Smooth muscle cell (in vitro differentiated cells): ENCODE measurements around the gene TSC22D1. TPM values are rescaled to one million over a fixed set of nuclear protein-coding genes. Genes with fewer than 3 reads are reported as not detected.

Experiments used
- DNase-seq: peaks from one replicate; lab custom pipeline; 2025; ENCODE audit not compliant: unreplicated experiment; lab: John Stamatoyannopoulos, UW
- H2AFZ ChIP-seq: fragments of 200-600 bp; sonication (generic); 2 replicates; pipeline ENCODE4 v1.6.0; 2016; ENCODE audit warnings: antibody characterized with exemption, low read depth, mild to moderate bottlenecking
- H3F3A ChIP-seq: fragments of 200-600 bp; sonication (generic); 2 replicates; pipeline ENCODE4 v1.6.0; 2017; ENCODE audit warnings: antibody characterized with exemption, low read depth
- H3K27ac ChIP-seq: fragments of 200-600 bp; sonication (generic); 2 replicates; pipeline ENCODE4 v1.5.1; 2016; ENCODE audit warnings: low read depth, mild to moderate bottlenecking
- H3K27me3 ChIP-seq: fragments of 200-600 bp; sonication (generic); 2 replicates; pipeline ENCODE4 v1.6.1; 2016; ENCODE audit warnings: low read depth, mild to moderate bottlenecking
- H3K36me3 ChIP-seq: fragments of 200-600 bp; sonication (generic); 2 replicates; pipeline ENCODE4 v1.5.1; 2016; ENCODE audit warnings: low read depth
- H3K4me1 ChIP-seq: fragments of 200-600 bp; sonication (generic); 2 replicates; pipeline ENCODE4 v1.5.1; 2016; ENCODE audit warnings: low read depth
- H3K4me2 ChIP-seq: fragments of 200-600 bp; sonication (generic); 2 replicates; pipeline ENCODE4 v1.6.0; 2016; ENCODE audit warnings: mild to moderate bottlenecking
- H3K4me3 ChIP-seq: fragments of 200-600 bp; sonication (generic); 2 replicates; pipeline ENCODE4 v1.5.1; 2016; ENCODE audit warnings: mild to moderate bottlenecking
- H3K79me2 ChIP-seq: fragments of 200-600 bp; sonication (generic); 2 replicates; pipeline ENCODE4 v1.6.0; 2016; ENCODE audit warnings: low read depth, mild to moderate bottlenecking
- H3K9ac ChIP-seq: fragments of 200-600 bp; sonication (generic); 2 replicates; pipeline ENCODE4 v1.6.0; 2016; ENCODE audit warnings: low read depth
- H3K9me3 ChIP-seq: fragments of 200-600 bp; sonication (generic); replicated peaks from 2 replicates; pipeline ENCODE4 v1.5.1; 2016; ENCODE audit warnings: low read depth
- H4K20me1 ChIP-seq: fragments of 200-600 bp; sonication (generic); 2 replicates; pipeline ENCODE4 v1.6.0; 2016; ENCODE audit warnings: low read depth
- WGBS: methylation state at CpG from one replicate; pipeline ENCODE4 v1.1.7; 2016; ENCODE audit warnings: low lambda C conversion rate; 5-methylcytosine and 5-hydroxymethylcytosine counted together
- polyA plus RNA-seq: library from polyadenylated mRNA; unstranded; fragments of >200 nt; fragmentation: Nextera tagmentation; extraction: Ambion mirVana; gene quantifications from 2 replicates; pipeline ENCODE4 v1.2.1, GENCODE V29; 2016
- total RNA-seq: library from RNA; depleted of rRNA; stranded (reverse); fragments of >200 nt; gene quantifications from 2 replicates; pipeline ENCODE4 v1.2.3, GENCODE V29; 2014
- TF ChIP-seq, protein P1 (sequence below): fragments of 200-600 bp; sonication (generic); IDR thresholded peaks from 2 replicates; pipeline ENCODE4 v1.5.1; 2017; ENCODE audit warnings: borderline replicate concordance, mild to moderate bottlenecking, antibody characterized with exemption; ENCODE audit not compliant: insufficient read depth, poor library complexity, severe bottlenecking

TSC22D1 gene
- total and polyA plus RNA-seq, 2 experiments from 2014 or later, result 117 to 159 TPM

DNA sequence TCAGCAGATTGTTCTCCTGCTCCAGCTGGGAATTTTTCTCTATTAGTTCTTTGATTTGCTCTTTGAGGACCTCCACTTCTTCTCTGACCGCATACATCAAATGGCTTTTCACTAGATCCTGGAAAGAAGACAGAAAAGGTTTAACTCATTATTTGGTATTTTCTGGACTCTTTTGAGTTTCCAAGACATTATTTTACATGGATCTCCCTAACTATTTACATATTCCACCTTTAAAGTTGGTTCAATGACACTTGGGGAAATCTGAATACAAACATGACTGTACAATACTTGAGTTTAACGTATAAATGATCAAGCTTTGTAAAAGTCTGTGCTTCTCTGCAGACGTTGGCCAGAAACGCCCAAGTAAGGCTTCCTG is 141.4 kb downstream of the TSC22D1 start:
- no peak for DNase-seq
- Histone ChIP-seq H3F3A (peaks cover 14% of the 10 kb centered on the region), H3K9ac (peak overlapping the region; percentile 98), H3K4me2 (peak overlapping the region; percentile 91), H3K36me3 (no peaks in the 10 kb centered on the region), H2AFZ (no peak overlapping the region), H3K4me1 (peaks cover 27% of the 10 kb centered on the region), H3K9me3 (no peaks in the 10 kb centered on the region), H3K27me3 (no peaks in the 10 kb centered on the region), H3K27ac (peak overlapping the region; percentile 97), H3K4me3 (peak overlapping the region; percentile 97), H3K79me2 (peaks cover 10% of the 10 kb centered on the region), H4K20me1 (peaks cover 46% of the 10 kb centered on the region)
- WGBS, result 19% methylated on average over 4 of the region's 4 CpGs
- TF ChIP-seq, protein P1, sequence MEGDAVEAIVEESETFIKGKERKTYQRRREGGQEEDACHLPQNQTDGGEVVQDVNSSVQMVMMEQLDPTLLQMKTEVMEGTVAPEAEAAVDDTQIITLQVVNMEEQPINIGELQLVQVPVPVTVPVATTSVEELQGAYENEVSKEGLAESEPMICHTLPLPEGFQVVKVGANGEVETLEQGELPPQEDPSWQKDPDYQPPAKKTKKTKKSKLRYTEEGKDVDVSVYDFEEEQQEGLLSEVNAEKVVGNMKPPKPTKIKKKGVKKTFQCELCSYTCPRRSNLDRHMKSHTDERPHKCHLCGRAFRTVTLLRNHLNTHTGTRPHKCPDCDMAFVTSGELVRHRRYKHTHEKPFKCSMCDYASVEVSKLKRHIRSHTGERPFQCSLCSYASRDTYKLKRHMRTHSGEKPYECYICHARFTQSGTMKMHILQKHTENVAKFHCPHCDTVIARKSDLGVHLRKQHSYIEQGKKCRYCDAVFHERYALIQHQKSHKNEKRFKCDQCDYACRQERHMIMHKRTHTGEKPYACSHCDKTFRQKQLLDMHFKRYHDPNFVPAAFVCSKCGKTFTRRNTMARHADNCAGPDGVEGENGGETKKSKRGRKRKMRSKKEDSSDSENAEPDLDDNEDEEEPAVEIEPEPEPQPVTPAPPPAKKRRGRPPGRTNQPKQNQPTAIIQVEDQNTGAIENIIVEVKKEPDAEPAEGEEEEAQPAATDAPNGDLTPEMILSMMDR, result no peak

DNA sequence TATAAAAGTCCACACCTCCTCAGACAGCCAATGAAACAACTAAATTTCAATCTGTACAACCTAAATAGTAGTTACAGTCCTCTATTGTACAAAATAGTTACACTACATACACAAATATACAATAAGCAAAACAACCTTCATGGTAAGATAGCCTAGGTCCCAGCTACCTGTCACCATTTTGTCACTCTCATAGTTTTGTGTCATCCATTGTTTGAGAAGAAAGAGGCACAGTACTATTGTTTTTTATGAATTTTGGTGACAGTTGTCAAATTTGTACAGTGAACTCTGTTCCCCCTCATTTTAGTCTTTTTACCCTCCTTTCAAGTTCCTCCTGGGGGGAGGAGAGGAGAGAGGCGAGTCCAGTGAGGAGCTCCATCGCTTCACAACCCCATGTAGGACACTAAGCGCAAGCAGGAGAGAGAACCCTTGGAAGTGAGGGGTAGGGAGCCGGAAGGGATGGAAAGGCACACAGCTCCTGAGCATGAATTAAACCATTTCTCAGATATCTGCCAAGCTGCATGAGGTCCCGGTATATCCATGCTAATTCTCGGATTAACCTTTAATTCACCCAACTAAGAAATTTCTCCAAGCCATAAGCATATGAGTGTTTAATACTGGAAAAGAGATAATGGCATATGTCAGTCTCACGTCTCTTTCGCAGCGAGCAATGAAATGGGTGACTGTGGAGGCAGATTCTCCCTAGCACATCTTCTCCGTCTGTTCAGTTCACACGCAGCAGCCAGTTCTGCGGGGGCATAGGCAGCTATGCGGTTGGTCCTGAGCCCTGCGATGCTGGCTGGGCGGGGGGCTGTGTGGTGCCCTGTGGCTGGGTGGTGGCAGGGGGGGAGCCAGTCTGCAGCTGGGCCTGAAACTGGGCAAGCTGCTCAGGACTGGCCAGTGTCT is 142.0 kb downstream of the TSC22D1 start:
- WGBS, result 88% methylated on average over 15 of the region's 15 CpGs

DNA sequence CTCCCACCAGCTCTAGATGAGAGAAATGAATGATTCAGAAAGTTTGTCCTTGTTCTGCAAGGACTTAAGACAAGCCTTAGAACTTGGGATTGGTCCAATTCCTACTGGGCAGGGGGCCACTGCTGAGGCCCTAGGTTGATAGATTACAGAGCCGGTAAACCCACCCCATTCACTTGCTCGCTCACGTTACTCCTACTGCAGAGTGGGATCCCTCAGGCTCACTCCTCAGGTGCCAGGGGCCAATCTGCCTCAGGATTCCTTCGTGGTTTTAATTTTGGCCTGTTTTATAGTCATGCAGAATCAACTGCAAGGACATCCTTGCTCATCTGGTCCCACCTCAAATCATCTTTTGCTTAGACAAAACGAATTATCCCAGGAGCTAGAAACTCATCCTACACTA is 143.5 kb downstream of the TSC22D1 start:
- Histone ChIP-seq H3K36me3 (no peaks in the 10 kb centered on the region), H3K4me3 (no peak overlapping the region), H3K4me2 (no peak overlapping the region), H3K9me3 (no peaks in the 10 kb centered on the region), H3K79me2 (peaks cover 10% of the 10 kb centered on the region), H2AFZ (no peak overlapping the region), H3K9ac (no peak overlapping the region), H3K4me1 (peaks cover 25% of the 10 kb centered on the region), H3K27me3 (no peaks in the 10 kb centered on the region), H3K27ac (peak overlapping the region; percentile 4), H4K20me1 (peaks cover 33% of the 10 kb centered on the region), H3F3A (peaks cover 13% of the 10 kb centered on the region)
- TF ChIP-seq, protein P1, result no peak
- no peak for DNase-seq
- 91% methylated on average over 5 of the region's 5 CpGs for WGBS

More for the DNA sequence above, 142.0 kb downstream of the TSC22D1 start:
- Histone ChIP-seq H3K27ac (peak overlapping the region; percentile 97), H2AFZ (no peak overlapping the region), H3K4me1 (peaks cover 27% of the 10 kb centered on the region), H4K20me1 (peaks cover 39% of the 10 kb centered on the region), H3K36me3 (no peaks in the 10 kb centered on the region), H3K4me2 (peak overlapping the region; percentile 91), H3K27me3 (no peaks in the 10 kb centered on the region), H3F3A (peaks cover 14% of the 10 kb centered on the region), H3K9me3 (no peaks in the 10 kb centered on the region), H3K9ac (peak overlapping the region; percentile 98), H3K79me2 (peaks cover 10% of the 10 kb centered on the region), H3K4me3 (peak overlapping the region; percentile 97)
- DNase-seq, result no peak
- TF ChIP-seq, protein P1, result no peak

DNA sequence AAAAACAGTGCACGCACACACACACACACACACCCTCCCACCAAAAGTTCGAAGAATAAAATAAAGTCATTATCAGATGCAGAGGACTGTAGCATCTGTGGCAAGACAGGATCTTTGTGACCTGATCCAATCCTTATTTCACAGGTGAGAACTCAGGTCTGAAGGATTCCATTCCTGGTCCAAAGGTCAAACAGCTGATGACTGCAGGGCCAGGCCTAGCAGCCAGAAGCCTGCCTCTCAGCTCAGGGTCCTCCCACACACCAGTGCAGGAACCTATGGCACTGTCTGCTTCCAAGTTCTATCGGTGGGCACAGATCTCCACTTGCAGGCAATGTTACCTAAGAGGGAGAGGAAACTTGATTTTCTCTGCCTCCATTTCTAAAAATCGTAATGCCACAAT is 145.0 kb downstream of the TSC22D1 start:
- Histone ChIP-seq H3K4me1 (peaks cover 21% of the 10 kb centered on the region), H3K36me3 (no peaks in the 10 kb centered on the region), H3K4me2 (no peak overlapping the region), H3F3A (peaks cover 11% of the 10 kb centered on the region), H3K27me3 (no peaks in the 10 kb centered on the region), H2AFZ (no peak overlapping the region), H3K27ac (no peak overlapping the region), H4K20me1 (peaks cover 33% of the 10 kb centered on the region), H3K4me3 (no peak overlapping the region), H3K9me3 (no peaks in the 10 kb centered on the region), H3K79me2 (peaks cover 5% of the 10 kb centered on the region), H3K9ac (no peak overlapping the region)
- no peak for DNase-seq
- TF ChIP-seq, protein P1, result no peak
- 84% methylated on average over 4 of the region's 4 CpGs for WGBS
